B cell (primary cell): ENCODE data around the gene KLHL6. TPM values are rescaled to one million over a fixed set of nuclear protein-coding genes. Genes with fewer than 3 reads are reported as not detected.

ENCODE experiments used
- ATAC-seq: fragments of 200-7000 bp; cut with Tn5 transposase; one replicate; pipeline ENCODE4 v1.10.0; 2021; ENCODE audit warnings: low read depth, mild to moderate bottlenecking, moderate number of reproducible peaks, moderate library complexity
- CTCF ChIA-PET: fragments of 350-600 bp; sonication (Branson Sonifier 250); formaldehyde crosslinking; loops from one replicate; lab custom pipeline; 2021; ENCODE audit warnings: antibody characterized with exemption, inconsistent platforms; lab: Charles Lee
- POLR2A ChIA-PET: fragments of 350-600 bp; sonication (Branson Sonifier 250); formaldehyde crosslinking; loops from one replicate; lab custom pipeline; 2021; ENCODE audit warnings: antibody characterized with exemption; lab: Charles Lee
- DNase-seq: peaks from one replicate; pipeline ENCODE4 v3.0.0; 2013
- H2AFZ ChIP-seq: 2 replicates; pipeline ENCODE4 v1.6.1; 2012; ENCODE audit warnings: mild to moderate bottlenecking, low read depth, low read length; ENCODE audit not compliant: insufficient read depth, poor library complexity, severe bottlenecking
- H3K27ac ChIP-seq, 2 donors: 1 replicate in 1 of 2; 2 replicates in 1 of 2; pipeline ENCODE4 v1.5.1; 2012 to 2013; ENCODE audit warnings: low read length in 2 of 2, mild to moderate bottlenecking in 2 of 2, moderate library complexity in 1 of 2
- H3K27me3 ChIP-seq, 4 experiments: fragments of 200-600 bp in 1 of 4; sonication (generic) in 1 of 4; replicated peaks in 1 of 4; 1 replicate in 2 of 4; 2 replicates in 2 of 4; pipeline versions ENCODE4 v1.6.1 to v1.7.0; 2013 to 2016; ENCODE audit warnings: low read length in 3 of 4, mild to moderate bottlenecking in 2 of 4, mixed read lengths in 1 of 4, moderate library complexity in 1 of 4; ENCODE audit not compliant: insufficient read depth in 4 of 4, control insufficient read depth in 3 of 4; ENCODE audit errors: control extremely low read depth in 1 of 4
- H3K36me3 ChIP-seq, 2 experiments: replicated peaks in 1 of 2; 1 replicate in 1 of 2; 2 replicates in 1 of 2; pipeline versions ENCODE4 v1.6.1 to v1.7.1; 2013; ENCODE audit warnings: low read length in 1 of 2; ENCODE audit not compliant: insufficient read depth in 2 of 2, control insufficient read depth in 1 of 2; ENCODE audit errors: control extremely low read depth in 1 of 2, extremely low read depth in 1 of 2
- H3K4me1 ChIP-seq, 2 donors: fragments of 200-600 bp in 1 of 2; sonication (generic) in 1 of 2; 1 replicate in 1 of 2; 2 replicates in 1 of 2; pipeline versions ENCODE4 v1.5.1 to v1.6.1; 2013 to 2017; ENCODE audit warnings: low read length in 2 of 2; ENCODE audit not compliant: control insufficient read depth in 2 of 2, insufficient read depth in 2 of 2
- H3K4me2 ChIP-seq: replicated peaks from 2 replicates; pipeline ENCODE3; 2012; ENCODE audit warnings: mild to moderate bottlenecking, low read depth, low read length; ENCODE audit not compliant: poor library complexity, severe bottlenecking
- H3K4me3 ChIP-seq, 5 experiments: fragments of 200-600 bp in 1 of 5; sonication (generic) in 1 of 5; 1 replicate in 3 of 5; 2 replicates in 2 of 5; pipeline versions ENCODE4 v1.5.1 to v1.7.0; 2011 to 2016; ENCODE audit warnings: low read length in 4 of 5, mild to moderate bottlenecking in 4 of 5, low read depth in 2 of 5, control low read depth in 1 of 5, moderate library complexity in 1 of 5; ENCODE audit not compliant: insufficient read depth in 1 of 5; ENCODE audit errors: control extremely low read depth in 1 of 5, extremely low read depth in 1 of 5
- H3K79me2 ChIP-seq: fragments of 200-600 bp; sonication (generic); one replicate; pipeline ENCODE4 v1.6.0; 2016; ENCODE audit warnings: low read length; ENCODE audit not compliant: control insufficient read depth, insufficient read depth
- H3K9ac ChIP-seq: fragments of 200-600 bp; sonication (generic); 2 replicates; pipeline ENCODE4 v1.6.1; 2017; ENCODE audit warnings: mild to moderate bottlenecking, low read length, moderate library complexity
- H3K9me3 ChIP-seq, 3 donors: one replicate each; pipeline versions ENCODE4 v1.6.1 to v1.7.1; 2013; ENCODE audit warnings: low read length in 2 of 3; ENCODE audit not compliant: control insufficient read depth in 2 of 3, insufficient read depth in 1 of 3; ENCODE audit errors: control extremely low read depth in 1 of 3
- H4K20me1 ChIP-seq: 2 replicates; pipeline ENCODE4 v1.6.0; 2012; ENCODE audit warnings: mild to moderate bottlenecking, low read length; ENCODE audit not compliant: insufficient read depth, control insufficient read depth, poor library complexity, severe bottlenecking
- H3K27ac Mint-ChIP-seq: one replicate; pipeline ENCODE4 v1.8.0; 2021; ENCODE audit warnings: mixed read lengths
- H3K27me3 Mint-ChIP-seq: one replicate; pipeline ENCODE4 v1.8.0; 2021; ENCODE audit warnings: mixed read lengths
- H3K4me1 Mint-ChIP-seq: one replicate; pipeline ENCODE4 v1.8.0; 2021; ENCODE audit warnings: mixed read lengths
- H3K4me3 Mint-ChIP-seq: one replicate; pipeline ENCODE4 v1.8.0; 2021; ENCODE audit warnings: mixed read lengths
- H3K9me3 Mint-ChIP-seq: one replicate; pipeline ENCODE4 v1.8.0; 2022; ENCODE audit warnings: mixed read lengths; ENCODE audit not compliant: insufficient read depth
- CTCF ChIP-seq: fragments of 200-600 bp; IDR thresholded peaks from one replicate; pipeline ENCODE4 v1.8.0; 2022; ENCODE audit warnings: antibody characterized with exemption, mild to moderate bottlenecking
- EZH2 ChIP-seq: IDR thresholded peaks from 2 replicates; pipeline ENCODE4 v1.6.1; 2012; ENCODE audit warnings: borderline replicate concordance, low read depth, mild to moderate bottlenecking, moderate library complexity, low read length; ENCODE audit not compliant: insufficient read depth, poor library complexity, severe bottlenecking
- WGBS: methylation state at CpG from one replicate; pipeline ENCODE4 v1.1.5; 2013; ENCODE audit warnings: missing lambda C conversion rate; ENCODE audit not compliant: insufficient coverage; 5-methylcytosine and 5-hydroxymethylcytosine counted together
- intact Hi-C: fragments of 100-400 bp; cut with micrococcal nuclease; formaldehyde crosslinking; loops from one replicate; pipeline ENCODE4 v1.10.0; 2022
- polyA plus RNA-seq: library from polyadenylated mRNA; depleted of rRNA; stranded (reverse); fragments of >200 nt; gene quantifications from 2 replicates; pipeline ENCODE4 v1.2.3, GENCODE V29; 2012
- total RNA-seq, 2 donors: library from RNA; stranded (reverse); fragments of 120-200 nt in 1 of 2; gene quantifications; 1 replicate in 1 of 2; 2 replicates in 1 of 2; pipeline versions ENCODE4 v1.2.3 to v1.2.4, GENCODE V29; 2013 to 2022

Gene KLHL6
- total and polyA plus RNA-seq, 2 donors (not counting 1 experiment from before 2014, with no cell fraction given): 29.6 to 69.7 TPM

GRCh38 chr3:183498634-183499033, 56.9 kb downstream of the KLHL6 start:
- H3K36me3 ChIP-seq: peaks cover 8 to 68% of the 10 kb centered on the region in 2 experiments

GRCh38 chr3:183497313-183497712, 58.2 kb downstream of the KLHL6 start:
- intact Hi-C loops: no loop called here
- Histone ChIP-seq H2AFZ (no peak overlapping the region), H3K9me3 (peaks cover 0 to 2% (median 0%) of the 10 kb centered on the region in 3 donors), H4K20me1 (peaks cover 16% of the 10 kb centered on the region), H3K4me2 (no peak overlapping the region), H3K4me3 (no peak overlapping the region), H3K9ac (no peak overlapping the region), H3K27me3 (no peaks in the 10 kb centered on the region), H3K79me2 (peaks cover 15% of the 10 kb centered on the region), H3K4me1 (no peaks in the 10 kb centered on the region), H3K27ac (no peak overlapping the region), H3K36me3 (peaks cover 5 to 71% of the 10 kb centered on the region in 2 experiments)
- no peak for TF ChIP-seq CTCF
- TF ChIP-seq EZH2: no peak
- Mint-ChIP-seq H3K27me3 (no peaks in the 10 kb centered on the region), H3K4me3 (no peak overlapping the region), H3K27ac (no peak overlapping the region), H3K4me1 (no peaks in the 10 kb centered on the region), H3K9me3 (no peaks in the 10 kb centered on the region)
- CTCF ChIA-PET: interaction anchor here (0.9 to 1.4 kb wide), 2 partner anchors 58 to 63 kb away, joined by 3 to 4 read pairs; partner anchors contain the start of gene KLHL6
- 100% methylated on average over 1 of the region's 3 CpGs for WGBS
- POLR2A ChIA-PET: no interaction called here
- ATAC-seq: no peak
- DNase-seq: no peak

More at GRCh38 chr3:183498634-183499033, 56.9 kb downstream of the KLHL6 start:
- H3K4me2 ChIP-seq: no peak overlapping the region
- Mint-ChIP-seq H3K27me3 (no peaks in the 10 kb centered on the region), H3K27ac (no peak overlapping the region), H3K9me3 (no peaks in the 10 kb centered on the region), H3K4me1 (no peaks in the 10 kb centered on the region), H3K4me3 (no peak overlapping the region)
- H3K79me2 ChIP-seq: peaks cover 17% of the 10 kb centered on the region
- intact Hi-C loops: no loop called here
- 95% methylated on average over 4 of the region's 6 CpGs for WGBS
- no peaks in the 10 kb centered on the region for H3K27me3 ChIP-seq
- TF ChIP-seq CTCF: no peak
- no peak for TF ChIP-seq EZH2
- H3K27ac ChIP-seq: no peak overlapping the region
- DNase-seq: no peak
- no peaks in the 10 kb centered on the region for H3K4me1 ChIP-seq
- ChIA-PET CTCF (no interaction called here), POLR2A (no interaction called here)
- no peak overlapping the region for H2AFZ ChIP-seq
- H3K9me3 ChIP-seq: no peaks in the 10 kb centered on the region
- H3K4me3 ChIP-seq: no peak overlapping the region
- no peak for ATAC-seq
- H3K9ac ChIP-seq: no peak overlapping the region
- peaks cover 25% of the 10 kb centered on the region for H4K20me1 ChIP-seq
